ACHN (cell line): Measurements from ENCODE around the gene PRDM2.

Experiments used
- DNase-seq: peaks from one replicate; pipeline ENCODE4 v3.0.0-alpha.2; 2015
- in situ Hi-C: cut with HindIII; loops from 2 replicates; pipeline ENCODE4 v1.10.0; 2017; ENCODE audit warnings: low sequenced_read_pairs, low pct_ligation_motif_present, low pct_unique_long_range_greater_than_20kb

Gene PRDM2

GRCh38 chr1:13754510-13755103 lies 54.6 kb downstream of the PRDM2 start:
- in situ Hi-C loops, result no loop called here
- no peak for DNase-seq

DNA sequence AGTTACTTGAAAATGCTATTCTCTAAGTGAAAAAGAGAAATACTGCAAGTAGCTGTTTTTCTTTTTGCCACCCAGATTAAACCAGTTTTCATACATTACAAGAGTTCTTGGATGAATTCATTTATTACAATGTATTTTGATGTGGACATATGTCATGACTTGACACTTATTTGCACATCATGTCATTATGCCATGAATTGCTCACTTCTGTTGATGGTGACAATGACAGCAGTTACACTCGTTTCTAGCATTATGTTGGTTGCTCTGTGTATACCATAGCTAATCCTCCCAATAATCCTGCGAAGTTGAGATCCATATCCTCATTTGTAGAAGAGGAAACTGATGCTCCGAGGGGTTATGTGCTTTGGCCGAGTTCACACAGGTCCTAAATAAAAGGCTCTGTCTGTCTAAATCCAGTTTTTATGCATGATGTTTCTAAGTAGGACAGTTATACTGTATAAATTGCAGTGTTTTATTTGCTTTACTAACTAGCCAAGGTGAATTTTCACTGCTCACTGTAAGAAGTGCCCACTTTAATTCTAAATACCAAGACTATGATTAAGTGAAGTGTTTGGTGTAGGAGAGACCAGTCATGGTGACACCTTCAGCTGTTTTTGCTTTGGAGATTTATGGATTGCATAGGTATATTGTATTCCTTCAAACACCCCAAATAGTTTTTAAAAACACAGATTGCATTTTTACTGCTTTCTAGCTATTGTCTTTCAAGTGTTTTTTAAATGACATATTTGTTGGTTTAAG lies 56.7 kb downstream of the PRDM2 start:
- no peak for DNase-seq
- in situ Hi-C loops, result no loop called here

DNA sequence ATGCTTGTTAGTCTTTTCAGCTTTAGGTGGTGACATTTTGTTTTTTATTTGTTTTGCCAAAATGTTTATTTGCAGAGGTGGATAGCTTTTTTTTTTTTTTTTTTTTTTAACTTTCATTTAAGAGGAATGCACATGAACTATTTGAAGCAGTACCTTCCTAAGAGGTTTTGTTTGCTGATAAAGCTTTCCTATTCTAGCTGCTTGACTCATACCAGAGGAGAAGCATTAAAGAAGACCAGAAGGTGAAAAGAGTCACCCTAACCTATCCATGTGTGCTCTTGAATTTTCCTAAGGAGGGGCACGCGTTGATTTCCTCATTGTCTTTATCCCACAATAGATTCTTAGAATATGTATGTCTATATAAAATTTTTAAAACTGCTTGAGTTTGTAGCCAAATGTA lies 57.7 kb downstream of the PRDM2 start:
- DNase-seq, result no peak
- in situ Hi-C loops, result no loop called here

- DNase-seq, result no peak
- in situ Hi-C loops, result no loop called here
Measured at GRCh38 chr1:13759072-13759471, 59.1 kb downstream of the PRDM2 start.

DNA sequence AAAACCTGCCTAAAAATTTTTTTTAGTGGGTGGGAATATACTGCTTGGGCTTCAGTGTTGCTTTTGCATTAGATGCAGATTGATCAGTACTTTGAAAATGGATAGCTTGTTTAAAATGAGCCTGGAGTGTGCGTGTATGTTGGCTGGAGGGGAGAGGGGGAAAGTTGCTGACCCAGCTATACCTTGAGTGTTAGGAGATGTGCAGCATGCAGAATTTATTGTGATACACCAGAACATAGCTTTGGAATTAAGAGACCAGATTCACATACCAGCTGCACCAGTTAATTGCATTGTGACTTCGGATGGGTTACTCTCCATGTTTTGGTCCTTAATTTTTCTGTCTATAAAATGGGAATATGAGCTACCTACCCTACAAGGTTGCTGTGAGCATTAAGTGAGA lies 60.4 kb downstream of the PRDM2 start:
- in situ Hi-C loops, result no loop called here
- DNase-seq, result no peak

- no peak for DNase-seq
- in situ Hi-C loops, result no loop called here
Measured at GRCh38 chr1:13760921-13761320, 60.9 kb downstream of the PRDM2 start.

- no peak for DNase-seq
- in situ Hi-C loops, result no loop called here
Measured at GRCh38 chr1:13761883-13762282, 61.9 kb downstream of the PRDM2 start.

GRCh38 chr1:13762642-13763041 lies 62.7 kb downstream of the PRDM2 start:
- DNase-seq, result no peak
- in situ Hi-C loops, result no loop called here

- in situ Hi-C loops, result no loop called here
Measured at GRCh38 chr1:13763222-13763621, 63.2 kb downstream of the PRDM2 start.

GRCh38 chr1:13763991-13764390 lies 64.0 kb downstream of the PRDM2 start:
- in situ Hi-C loops, result no loop called here
- DNase-seq, result no peak

More at GRCh38 chr1:13763222-13763621, 63.2 kb downstream of the PRDM2 start:
- no peak for DNase-seq

GRCh38 chr1:13764588-13765332 lies 64.8 kb downstream of the PRDM2 start:
- in situ Hi-C loops, result no loop called here
- DNase-seq, result peak; percentile 21

- DNase-seq, result peak; percentile 17
- in situ Hi-C loops, result no loop called here
Measured at GRCh38 chr1:13766592-13767564, 66.9 kb downstream of the PRDM2 start.

DNA sequence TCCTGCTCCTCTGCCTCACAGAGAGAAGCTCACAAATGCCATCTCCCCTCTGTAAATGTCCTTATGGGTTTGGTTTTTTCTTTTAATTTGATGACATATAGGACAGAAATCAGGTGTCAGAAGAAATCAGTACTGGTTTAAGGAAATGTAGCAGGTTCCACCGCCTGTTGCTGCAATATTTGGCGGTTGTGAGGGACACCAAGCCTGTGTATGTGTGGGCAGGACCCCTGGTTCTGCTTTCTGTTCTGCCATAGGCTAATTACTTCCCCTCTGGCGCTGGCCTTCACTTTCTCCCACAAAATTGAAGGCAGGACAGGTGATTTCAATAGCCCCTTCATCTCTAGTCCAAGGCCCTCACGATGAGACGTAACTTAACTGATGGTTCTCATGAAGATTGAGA lies 69.2 kb downstream of the PRDM2 start:
- no peak for DNase-seq
- in situ Hi-C loops, result no loop called here

- in situ Hi-C loops, result no loop called here
- DNase-seq, result no peak
Measured at GRCh38 chr1:13769830-13770229, 69.8 kb downstream of the PRDM2 start.

- no peak for DNase-seq
- in situ Hi-C loops, result no loop called here
Measured at GRCh38 chr1:13770743-13771142, 70.8 kb downstream of the PRDM2 start.

DNA sequence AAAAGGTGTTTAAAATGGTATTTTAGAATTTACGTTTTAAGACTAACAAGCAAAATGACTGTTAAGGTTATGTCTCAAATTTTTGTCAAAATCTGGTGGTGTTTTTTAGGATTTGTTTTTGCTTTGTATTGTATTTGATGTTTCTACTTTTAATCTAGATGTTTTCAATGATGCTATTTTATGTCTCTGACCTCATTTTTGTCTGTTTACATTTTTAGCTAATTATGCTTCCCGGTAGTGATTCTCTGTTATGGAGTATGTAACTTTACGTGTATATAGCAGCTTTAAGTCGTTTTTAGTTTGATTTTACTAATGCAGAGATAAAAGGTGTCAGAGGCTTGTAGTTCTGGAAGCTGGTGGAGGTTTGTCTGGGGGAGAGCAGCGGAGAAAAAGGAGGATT lies 71.8 kb downstream of the PRDM2 start:
- DNase-seq, result no peak
- in situ Hi-C loops, result no loop called here

DNA sequence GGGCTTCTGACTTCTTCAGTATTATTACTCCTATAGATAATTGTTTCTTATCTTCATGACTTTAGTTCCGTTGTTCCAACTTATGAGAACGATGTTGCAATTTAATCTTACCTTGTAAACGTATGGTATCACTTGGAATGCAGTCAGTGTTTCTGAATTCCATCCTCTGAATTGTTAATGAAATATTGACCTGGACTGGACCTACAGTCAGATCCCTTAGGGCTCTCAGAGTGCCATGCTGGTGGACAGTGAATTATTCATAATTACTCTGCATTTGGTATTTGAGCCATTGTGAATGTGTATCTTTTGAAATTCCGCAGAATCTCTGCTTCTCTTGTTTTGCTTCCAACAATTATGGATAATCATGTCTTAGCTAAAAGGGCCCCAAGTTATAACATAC lies 72.3 kb downstream of the PRDM2 start:
- in situ Hi-C loops, result no loop called here
- no peak for DNase-seq

DNA sequence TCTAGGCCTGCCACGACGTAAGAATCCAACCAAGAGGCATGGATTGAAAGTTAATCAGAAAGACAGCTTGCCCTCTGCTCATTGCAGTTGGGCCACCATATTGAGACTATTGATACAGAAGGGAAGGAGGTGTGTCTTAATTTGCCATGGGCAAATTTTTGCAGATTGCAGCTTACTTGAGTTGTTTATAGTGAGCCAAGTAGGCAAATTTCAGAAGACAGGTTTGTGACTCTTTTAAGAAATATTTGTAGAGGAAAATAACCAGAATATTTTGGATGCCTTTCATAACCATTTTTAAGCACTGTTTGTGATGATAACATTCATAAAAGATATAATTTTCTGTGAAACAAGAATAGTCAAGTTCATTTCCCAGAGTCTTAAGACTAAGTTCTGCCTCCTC lies 74.1 kb downstream of the PRDM2 start:
- no peak for DNase-seq
- in situ Hi-C loops, result no loop called here

DNA sequence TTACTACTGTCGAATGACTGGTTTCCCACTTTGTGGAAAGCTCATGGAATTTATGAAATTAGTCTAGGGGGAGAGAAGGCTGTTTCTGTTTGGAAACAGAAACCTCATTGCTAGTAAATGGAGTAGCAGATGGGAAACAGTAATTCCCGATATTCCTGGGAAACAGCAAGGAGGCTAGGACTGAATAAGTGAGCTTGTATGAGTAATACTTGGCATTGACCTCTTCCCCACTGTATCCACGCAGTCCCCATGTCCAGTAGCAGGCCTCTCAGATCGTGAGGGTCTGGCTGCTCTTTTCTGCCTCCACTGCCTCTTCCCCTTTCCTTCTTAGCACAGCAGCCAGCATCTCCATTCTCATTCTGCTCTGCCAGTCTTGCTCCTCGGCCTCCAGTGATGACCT lies 75.5 kb downstream of the PRDM2 start:
- no peak for DNase-seq
- in situ Hi-C loops, result no loop called here
